ENCODE results near the gene FRMD5.
A peak's percentile ranks its signal among the peaks of the same experiment; 100 is the strongest.
"Not testable (repeated sequence)": the region's sequence is repeated elsewhere in the genome, so short reads cannot be mapped to it uniquely, and the experiment has no call there.

The FRMD5 gene

DNA sequence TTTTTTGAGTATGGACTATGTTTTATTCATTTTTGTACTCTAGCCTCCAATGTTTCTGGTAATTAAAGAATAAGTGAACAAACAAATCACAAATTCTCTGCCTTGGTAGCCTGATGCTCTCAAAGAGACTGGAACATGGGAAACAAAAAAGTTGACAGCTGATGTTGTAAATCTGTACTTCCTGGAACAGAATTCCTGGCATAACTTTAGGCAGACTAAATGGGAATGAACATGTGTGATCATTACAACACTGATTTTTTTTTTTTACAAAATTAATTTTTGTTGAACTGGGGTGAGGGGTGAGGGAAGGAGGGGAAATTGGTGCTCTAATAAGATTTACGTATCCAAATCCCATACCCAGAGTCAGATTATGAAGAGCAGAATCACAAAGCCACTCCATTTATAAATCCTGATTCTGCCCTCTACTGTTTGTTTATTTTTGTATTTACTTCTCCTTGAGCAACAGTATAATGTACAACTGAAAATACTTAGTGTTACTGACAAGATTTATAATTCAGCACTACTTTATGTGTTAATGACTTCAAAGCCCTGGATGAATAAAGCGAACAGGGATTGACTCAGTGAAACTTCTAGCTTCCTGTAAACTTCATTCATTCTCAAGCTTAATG, 165.0 kb downstream of the FRMD5 start:
- Histone ChIP-seq H3K9me3 (ENCODE audit: control insufficient read depth, low read length) (no peaks in the 10 kb centered on the region), H3K9ac (ENCODE audit: low read length) (peak overlapping the region; percentile 27), H3K27me3 (replicated peaks; ENCODE audit: control insufficient read depth, insufficient read depth, low read length) (no peaks in the 10 kb centered on the region), H3K36me3 (ENCODE audit: control insufficient read depth, insufficient read depth, low read length, severe bottlenecking) (no peaks in the 10 kb centered on the region), H3K4me1 (ENCODE audit: control insufficient read depth, insufficient read depth, low read length) (peaks cover 43% of the 10 kb centered on the region), H3K4me3 (ENCODE audit: low read length) (peak overlapping the region; percentile 9)
- DNase-seq (ENCODE audit: low read depth), result peak; percentile 65

GRCh38 chr15:44029003-44029402, 166.1 kb downstream of the FRMD5 start:
- Histone ChIP-seq H3K9me3 (ENCODE audit: control insufficient read depth, low read length) (no peaks in the 10 kb centered on the region), H3K4me1 (ENCODE audit: control insufficient read depth, insufficient read depth, low read length) (peaks cover 36% of the 10 kb centered on the region), H3K27me3 (replicated peaks; ENCODE audit: control insufficient read depth, insufficient read depth, low read length) (no peaks in the 10 kb centered on the region), H3K9ac (ENCODE audit: low read length) (no peak overlapping the region), H3K4me3 (ENCODE audit: low read length) (no peak overlapping the region), H3K36me3 (ENCODE audit: control insufficient read depth, insufficient read depth, low read length, severe bottlenecking) (no peaks in the 10 kb centered on the region)
- no peak for DNase-seq (ENCODE audit: low read depth)

- H3K27me3 ChIP-seq (replicated peaks; ENCODE audit: control insufficient read depth, insufficient read depth, low read length), result no peaks in the 10 kb centered on the region
- H3K4me3 ChIP-seq (ENCODE audit: low read length), result no peak overlapping the region
- DNase-seq (ENCODE audit: low read depth), result no peak
These were observed 166.7 kb downstream of the FRMD5 start for GRCh38 chr15:44028349-44028748.

DNA sequence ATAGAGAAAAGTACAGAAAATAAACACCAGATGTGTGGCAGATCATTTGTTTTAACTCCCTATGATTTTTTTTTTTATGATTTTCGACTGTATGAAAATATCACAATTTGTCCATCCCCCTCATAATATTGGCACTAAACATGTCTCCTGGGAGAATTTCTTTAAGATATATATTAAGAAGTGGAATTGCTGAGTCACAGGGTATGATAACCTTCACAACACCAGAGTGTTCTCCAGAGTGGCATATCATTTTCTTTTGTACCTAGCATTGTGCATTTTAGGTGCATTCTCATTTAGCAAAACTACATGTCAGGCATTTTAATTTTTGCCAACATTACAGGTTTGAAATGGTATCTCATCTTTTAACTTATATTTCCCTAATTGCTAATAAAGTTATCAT, 170.9 kb downstream of the FRMD5 start:
- H3K27me3 ChIP-seq (replicated peaks; ENCODE audit: control insufficient read depth, insufficient read depth, low read length), result no peaks in the 10 kb centered on the region
- no peak overlapping the region for H3K4me3 ChIP-seq (ENCODE audit: low read length)
- no peak overlapping the region for H3K9ac ChIP-seq (ENCODE audit: low read length)
- peaks cover 14% of the 10 kb centered on the region for H3K4me1 ChIP-seq (ENCODE audit: control insufficient read depth, insufficient read depth, low read length)
- no peaks in the 10 kb centered on the region for H3K36me3 ChIP-seq (ENCODE audit: control insufficient read depth, insufficient read depth, low read length, severe bottlenecking)
- no peaks in the 10 kb centered on the region for H3K9me3 ChIP-seq (ENCODE audit: control insufficient read depth, low read length)
- DNase-seq (ENCODE audit: low read depth), result no peak

More at GRCh38 chr15:44028349-44028748, 166.7 kb downstream of the FRMD5 start:
- Histone ChIP-seq H3K36me3 (ENCODE audit: control insufficient read depth, insufficient read depth, low read length, severe bottlenecking) (no peaks in the 10 kb centered on the region), H3K4me1 (ENCODE audit: control insufficient read depth, insufficient read depth, low read length) (peaks cover 31% of the 10 kb centered on the region), H3K9ac (ENCODE audit: low read length) (no peak overlapping the region), H3K9me3 (ENCODE audit: control insufficient read depth, low read length) (no peaks in the 10 kb centered on the region)

DNA sequence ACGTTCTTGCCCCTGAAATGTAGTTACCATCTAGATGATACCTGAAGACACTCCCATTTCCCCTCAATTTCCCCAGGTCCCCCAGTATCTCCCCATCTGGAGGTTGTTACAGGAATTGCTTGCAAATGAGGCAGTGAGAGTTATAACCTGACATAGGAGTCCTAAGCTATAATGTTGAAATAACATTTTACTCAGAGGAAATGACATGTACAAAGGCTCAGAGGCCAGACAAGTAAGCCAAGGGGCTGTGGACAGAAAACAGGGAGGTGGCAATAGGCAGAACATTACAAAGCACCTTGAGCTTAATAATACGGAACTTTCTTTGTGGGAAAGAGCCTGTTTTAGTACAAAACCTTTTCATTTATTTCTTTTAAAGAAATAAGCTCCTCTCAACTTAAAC, 171.9 kb downstream of the FRMD5 start:
- DNase-seq (ENCODE audit: low read depth), result no peak
- Histone ChIP-seq H3K4me3 (ENCODE audit: low read length) (no peak overlapping the region), H3K4me1 (ENCODE audit: control insufficient read depth, insufficient read depth, low read length) (peaks cover 5% of the 10 kb centered on the region), H3K36me3 (ENCODE audit: control insufficient read depth, insufficient read depth, low read length, severe bottlenecking) (no peaks in the 10 kb centered on the region), H3K27me3 (replicated peaks; ENCODE audit: control insufficient read depth, insufficient read depth, low read length) (no peaks in the 10 kb centered on the region), H3K9ac (ENCODE audit: low read length) (no peak overlapping the region), H3K9me3 (ENCODE audit: control insufficient read depth, low read length) (no peaks in the 10 kb centered on the region)

DNA sequence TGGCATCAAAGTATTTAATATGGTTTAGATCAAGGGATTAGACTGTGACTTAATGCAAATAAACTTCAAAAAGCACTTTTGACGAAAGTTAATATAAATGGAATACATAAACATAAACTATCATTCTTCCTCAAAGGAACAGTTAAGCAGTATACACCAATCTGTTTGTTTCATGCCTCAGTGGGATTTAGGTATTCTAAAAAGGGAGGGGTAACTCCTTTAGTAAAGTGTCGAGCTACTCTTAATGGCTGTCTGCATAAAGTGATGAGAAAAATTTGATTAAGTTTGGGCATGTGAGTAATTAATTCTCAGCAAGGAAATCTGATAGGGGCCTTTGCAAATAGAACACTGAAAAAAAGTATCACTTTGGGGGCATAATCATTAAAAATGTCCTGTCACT, 176.9 kb downstream of the FRMD5 start:
- Histone ChIP-seq H3K4me3 (ENCODE audit: low read length) (no peak overlapping the region), H3K27me3 (replicated peaks; ENCODE audit: control insufficient read depth, insufficient read depth, low read length) (no peaks in the 10 kb centered on the region), H3K9ac (ENCODE audit: low read length) (no peak overlapping the region), H3K36me3 (ENCODE audit: control insufficient read depth, insufficient read depth, low read length, severe bottlenecking) (no peaks in the 10 kb centered on the region), H3K9me3 (ENCODE audit: control insufficient read depth, low read length) (no peaks in the 10 kb centered on the region), H3K4me1 (ENCODE audit: control insufficient read depth, insufficient read depth, low read length) (peaks cover 12% of the 10 kb centered on the region)
- DNase-seq (ENCODE audit: low read depth), result no peak

DNA sequence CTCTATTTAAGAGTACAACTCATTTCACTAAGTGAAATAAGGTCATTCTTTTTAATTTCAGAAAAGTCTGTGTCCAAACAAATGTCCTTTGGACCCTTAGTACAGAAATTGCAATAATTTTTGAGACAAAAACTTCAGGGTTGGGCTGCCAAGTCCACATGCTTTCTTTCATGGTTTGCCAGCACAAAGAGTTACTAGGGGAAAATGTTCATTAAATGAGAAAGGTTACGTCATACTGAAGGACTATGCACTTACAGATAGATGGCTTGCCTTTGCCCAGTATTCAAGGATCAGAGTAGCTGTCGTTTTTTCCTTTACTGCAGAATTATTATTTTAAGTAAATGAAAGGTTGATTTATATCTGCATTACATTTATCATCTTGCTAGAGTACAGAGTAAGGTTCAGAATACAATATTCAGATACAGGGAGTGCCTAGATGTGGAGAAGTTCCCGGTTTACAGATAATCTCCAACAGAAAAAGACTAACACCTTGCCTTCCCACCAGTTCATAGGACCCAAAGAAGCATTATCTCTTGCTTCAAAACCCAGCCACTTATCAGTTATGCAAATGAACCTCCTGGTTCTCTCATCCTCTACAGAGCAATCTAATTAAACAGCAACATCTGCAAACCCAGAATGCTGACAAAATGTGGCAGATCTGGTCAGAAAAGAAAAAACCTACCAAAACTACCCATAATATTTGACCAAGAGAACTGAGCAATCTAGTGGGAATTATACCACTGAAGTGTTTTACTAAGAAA, 179.3 kb downstream of the FRMD5 start:
- H3K4me3 ChIP-seq (ENCODE audit: low read length), result no peak overlapping the region
- no peaks in the 10 kb centered on the region for H3K9me3 ChIP-seq (ENCODE audit: control insufficient read depth, low read length)
- H3K36me3 ChIP-seq (ENCODE audit: control insufficient read depth, insufficient read depth, low read length, severe bottlenecking), result no peaks in the 10 kb centered on the region
- H3K27me3 ChIP-seq (replicated peaks; ENCODE audit: control insufficient read depth, insufficient read depth, low read length), result peaks cover 8% of the 10 kb centered on the region
- peak; percentile 67 for DNase-seq (ENCODE audit: low read depth)
- peak overlapping the region; percentile 27 for H3K9ac ChIP-seq (ENCODE audit: low read length)
- peaks cover 12% of the 10 kb centered on the region for H3K4me1 ChIP-seq (ENCODE audit: control insufficient read depth, insufficient read depth, low read length)

DNA sequence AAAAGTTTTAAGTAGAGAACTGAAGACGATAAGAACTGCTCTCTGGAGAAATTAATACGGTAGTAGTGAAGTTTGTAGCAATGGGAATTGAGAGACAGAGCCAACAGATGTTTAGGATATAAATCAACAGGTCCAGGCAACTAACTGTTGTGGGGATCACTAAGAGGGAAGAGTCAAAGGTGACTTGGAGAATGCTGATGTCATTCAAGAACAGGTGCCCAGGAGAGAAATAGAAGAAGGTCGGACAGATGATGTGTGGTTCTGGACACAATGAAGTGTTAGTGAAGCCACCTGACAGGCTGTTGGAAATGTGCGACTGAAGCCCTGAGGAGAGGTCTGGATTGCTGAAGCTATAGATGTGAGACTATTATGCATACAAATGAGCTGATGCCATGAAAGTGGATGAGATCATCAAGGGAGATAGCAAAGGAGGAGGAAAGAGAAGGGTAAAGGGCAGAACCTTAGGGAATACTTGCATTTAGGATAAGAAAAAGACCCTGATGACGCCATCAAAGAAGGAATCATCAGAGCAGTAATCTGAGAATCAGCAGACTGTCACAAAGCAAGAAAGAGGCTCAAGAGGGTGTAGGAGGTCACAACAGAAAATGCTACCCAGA, 183.7 kb downstream of the FRMD5 start:
- H3K4me1 ChIP-seq (ENCODE audit: control insufficient read depth, insufficient read depth, low read length), result peaks cover 29% of the 10 kb centered on the region
- no peak overlapping the region for H3K4me3 ChIP-seq (ENCODE audit: low read length)
- no peaks in the 10 kb centered on the region for H3K36me3 ChIP-seq (ENCODE audit: control insufficient read depth, insufficient read depth, low read length, severe bottlenecking)
- no peaks in the 10 kb centered on the region for H3K9me3 ChIP-seq (ENCODE audit: control insufficient read depth, low read length)
- H3K27me3 ChIP-seq (replicated peaks; ENCODE audit: control insufficient read depth, insufficient read depth, low read length), result peaks cover 8% of the 10 kb centered on the region
- no peak for DNase-seq (ENCODE audit: low read depth)
- no peak overlapping the region for H3K9ac ChIP-seq (ENCODE audit: low read length)

DNA sequence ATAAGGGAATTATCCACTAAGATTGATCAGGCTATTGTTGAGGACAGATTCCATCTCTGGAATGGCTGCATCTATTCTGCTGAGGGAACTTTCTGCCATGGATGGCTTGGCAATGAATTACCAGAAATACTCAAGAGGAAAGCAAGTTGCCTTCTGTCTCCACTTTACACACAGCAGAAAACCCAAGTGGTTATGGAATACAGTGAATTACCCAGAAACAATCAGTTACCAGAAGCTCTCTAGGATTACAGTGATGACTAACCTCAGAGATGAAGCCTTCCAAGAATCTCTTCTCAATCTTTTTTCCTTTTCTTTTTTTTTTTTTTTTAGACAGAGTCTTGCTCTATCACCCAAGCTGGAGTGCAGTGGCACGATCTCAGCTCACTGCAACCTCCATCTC, 185.0 kb downstream of the FRMD5 start:
- Histone ChIP-seq H3K4me3 (ENCODE audit: low read length) (no peak overlapping the region), H3K36me3 (ENCODE audit: control insufficient read depth, insufficient read depth, low read length, severe bottlenecking) (no peaks in the 10 kb centered on the region)

DNA sequence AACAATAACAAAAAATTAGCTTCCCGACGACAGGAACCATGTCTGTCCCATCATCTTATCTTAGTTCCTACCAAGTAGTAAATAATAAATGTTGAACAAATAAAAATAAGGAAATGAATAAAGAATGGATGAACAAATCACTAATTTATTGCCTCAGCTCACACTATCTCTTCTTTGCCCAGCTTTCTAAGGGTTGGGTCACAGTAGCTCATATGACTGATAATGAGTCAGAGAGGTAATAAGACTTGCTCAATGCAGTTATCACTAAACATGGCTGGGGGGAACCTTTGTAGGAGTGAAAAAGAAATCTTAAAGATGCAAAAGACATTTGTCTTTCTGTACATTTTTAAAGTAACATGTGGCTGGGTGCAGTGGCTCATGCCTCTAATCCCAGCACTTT, 186.0 kb downstream of the FRMD5 start:
- DNase-seq (ENCODE audit: low read depth), result no peak
- Histone ChIP-seq H3K9me3 (ENCODE audit: control insufficient read depth, low read length) (no peaks in the 10 kb centered on the region), H3K4me1 (ENCODE audit: control insufficient read depth, insufficient read depth, low read length) (peaks cover 17% of the 10 kb centered on the region), H3K9ac (ENCODE audit: low read length) (no peak overlapping the region), H3K4me3 (ENCODE audit: low read length) (no peak overlapping the region), H3K36me3 (ENCODE audit: control insufficient read depth, insufficient read depth, low read length, severe bottlenecking) (no peaks in the 10 kb centered on the region), H3K27me3 (replicated peaks; ENCODE audit: control insufficient read depth, insufficient read depth, low read length) (peaks cover 8% of the 10 kb centered on the region)

More for the DNA sequence above, 185.0 kb downstream of the FRMD5 start:
- Histone ChIP-seq H3K9ac (ENCODE audit: low read length) (no peak overlapping the region), H3K27me3 (replicated peaks; ENCODE audit: control insufficient read depth, insufficient read depth, low read length) (peaks cover 8% of the 10 kb centered on the region), H3K4me1 (ENCODE audit: control insufficient read depth, insufficient read depth, low read length) (peaks cover 19% of the 10 kb centered on the region), H3K9me3 (ENCODE audit: control insufficient read depth, low read length) (no peaks in the 10 kb centered on the region)
- DNase-seq (ENCODE audit: low read depth), result peak; percentile 45

DNA sequence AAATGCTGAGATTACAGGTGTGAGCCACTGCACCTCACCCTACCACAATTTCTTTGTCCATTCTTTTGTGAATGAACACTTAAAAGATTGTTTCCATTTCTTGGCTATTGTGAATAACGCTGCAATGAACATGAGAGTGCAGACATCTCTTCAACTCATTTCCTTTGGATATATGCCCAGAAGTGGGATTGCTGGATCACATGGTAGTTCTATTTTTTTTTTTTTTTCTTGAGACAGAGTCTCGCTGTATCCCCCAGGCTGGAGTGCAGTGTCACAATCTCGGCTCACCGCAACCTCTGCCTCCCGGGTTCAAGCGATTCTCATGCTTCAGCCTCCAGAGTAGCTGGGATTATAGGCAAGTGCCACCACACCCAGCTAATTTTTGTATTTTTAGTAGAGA, 194.8 kb downstream of the FRMD5 start:
- peaks cover 10% of the 10 kb centered on the region for H3K4me1 ChIP-seq (ENCODE audit: control insufficient read depth, insufficient read depth, low read length)
- DNase-seq (ENCODE audit: low read depth), result peak; percentile 58
- not testable (repeated sequence) for H3K27me3 ChIP-seq (replicated peaks; ENCODE audit: control insufficient read depth, insufficient read depth, low read length); H3K4me3 ChIP-seq (ENCODE audit: low read length); H3K9ac ChIP-seq (ENCODE audit: low read length); H3K36me3 ChIP-seq (ENCODE audit: control insufficient read depth, insufficient read depth, low read length, severe bottlenecking); H3K9me3 ChIP-seq (ENCODE audit: control insufficient read depth, low read length)

All from adipocyte (in vitro differentiated cells).